ENCODE measurements around the gene HOXC4.
A peak's percentile ranks its signal among the peaks of the same experiment; 100 is the strongest.

The HOXC4 gene

DNA sequence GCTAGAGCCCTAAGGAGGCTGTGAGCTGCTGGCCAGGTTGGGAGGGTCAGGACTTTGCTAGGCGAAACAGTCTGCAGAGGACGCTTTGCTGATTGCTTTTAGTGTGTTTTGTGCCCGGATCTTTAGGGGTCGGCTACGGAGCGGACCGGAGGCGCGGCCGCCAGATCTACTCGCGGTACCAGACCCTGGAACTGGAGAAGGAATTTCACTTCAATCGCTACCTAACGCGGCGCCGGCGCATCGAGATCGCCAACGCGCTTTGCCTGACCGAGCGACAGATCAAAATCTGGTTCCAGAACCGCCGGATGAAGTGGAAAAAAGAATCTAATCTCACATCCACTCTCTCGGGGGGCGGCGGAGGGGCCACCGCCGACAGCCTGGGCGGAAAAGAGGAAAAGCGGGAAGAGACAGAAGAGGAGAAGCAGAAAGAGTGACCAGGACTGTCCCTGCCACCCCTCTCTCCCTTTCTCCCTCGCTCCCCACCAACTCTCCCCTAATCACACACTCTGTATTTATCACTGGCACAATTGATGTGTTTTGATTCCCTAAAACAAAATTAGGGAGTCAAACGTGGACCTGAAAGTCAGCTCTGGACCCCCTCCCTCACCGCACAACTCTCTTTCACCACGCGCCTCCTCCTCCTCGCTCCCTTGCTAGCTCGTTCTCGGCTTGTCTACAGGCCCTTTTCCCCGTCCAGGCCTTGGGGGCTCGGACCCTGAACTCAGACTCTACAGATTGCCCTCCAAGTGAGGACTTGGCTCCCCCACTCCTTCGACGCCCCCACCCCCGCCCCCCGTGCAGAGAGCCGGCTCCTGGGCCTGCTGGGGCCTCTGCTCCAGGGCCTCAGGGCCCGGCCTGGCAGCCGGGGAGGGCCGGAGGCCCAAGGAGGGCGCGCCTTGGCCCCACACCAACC, 23.9 kb upstream of the HOXC4 start:
- DNase-seq = no peak

DNA sequence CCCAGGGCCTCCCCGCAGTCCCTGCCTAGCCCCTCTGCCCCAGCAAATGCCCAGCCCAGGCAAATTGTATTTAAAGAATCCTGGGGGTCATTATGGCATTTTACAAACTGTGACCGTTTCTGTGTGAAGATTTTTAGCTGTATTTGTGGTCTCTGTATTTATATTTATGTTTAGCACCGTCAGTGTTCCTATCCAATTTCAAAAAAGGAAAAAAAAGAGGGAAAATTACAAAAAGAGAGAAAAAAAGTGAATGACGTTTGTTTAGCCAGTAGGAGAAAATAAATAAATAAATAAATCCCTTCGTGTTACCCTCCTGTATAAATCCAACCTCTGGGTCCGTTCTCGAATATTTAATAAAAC, 23.2 kb upstream of the HOXC4 start:
- DNase-seq = no peak

DNA sequence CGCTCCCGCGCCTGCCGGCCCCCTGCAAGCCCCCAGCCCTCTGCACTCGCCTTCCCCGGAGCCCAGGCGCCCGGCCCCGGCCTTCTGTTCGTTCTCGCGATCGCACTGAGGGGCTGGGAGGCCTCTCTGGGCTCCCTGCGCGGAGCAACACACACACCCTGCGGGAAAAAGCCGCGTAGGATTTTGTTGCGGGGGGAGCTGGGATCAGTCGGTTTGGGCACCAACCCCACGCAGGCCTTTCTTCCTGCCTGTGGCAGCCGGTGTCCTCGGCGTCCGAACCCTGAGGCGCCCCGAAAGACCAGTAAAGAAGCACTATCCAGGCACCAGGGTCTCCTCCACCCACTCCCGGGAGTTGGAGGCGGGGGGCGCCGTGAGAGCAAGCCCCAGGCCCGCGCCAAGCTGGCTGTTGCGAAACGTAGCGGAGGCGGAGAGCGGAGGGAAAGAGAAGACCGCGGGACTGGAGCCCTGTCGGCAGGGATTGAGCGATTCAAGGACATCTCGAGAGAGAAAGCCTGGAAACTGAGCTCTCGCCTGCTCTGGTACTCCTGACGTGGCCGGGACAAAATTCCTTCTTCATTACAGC, 22.7 kb upstream of the HOXC4 start:
- DNase-seq = no peak

DNA sequence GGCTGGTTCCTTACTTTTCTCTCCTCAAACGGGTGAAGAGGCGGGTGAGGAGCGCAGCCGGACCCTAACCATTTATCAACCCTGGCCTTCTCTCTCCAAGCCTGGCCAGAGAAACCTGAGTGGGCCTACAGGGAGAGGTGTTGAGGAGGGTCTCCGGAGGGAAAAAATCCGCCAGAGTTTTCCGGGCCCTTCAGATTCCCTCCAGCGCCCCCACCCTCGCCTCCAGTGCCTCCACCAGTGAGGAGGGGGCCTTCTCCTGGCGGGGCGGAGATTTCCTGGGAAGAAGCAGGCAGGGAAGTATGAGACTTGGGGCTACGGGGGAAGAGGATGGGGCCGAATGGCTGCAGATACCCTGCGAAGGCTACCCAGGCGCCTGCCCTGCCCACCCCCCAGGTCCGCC, 22.2 kb upstream of the HOXC4 start:
- no peak for DNase-seq

DNA sequence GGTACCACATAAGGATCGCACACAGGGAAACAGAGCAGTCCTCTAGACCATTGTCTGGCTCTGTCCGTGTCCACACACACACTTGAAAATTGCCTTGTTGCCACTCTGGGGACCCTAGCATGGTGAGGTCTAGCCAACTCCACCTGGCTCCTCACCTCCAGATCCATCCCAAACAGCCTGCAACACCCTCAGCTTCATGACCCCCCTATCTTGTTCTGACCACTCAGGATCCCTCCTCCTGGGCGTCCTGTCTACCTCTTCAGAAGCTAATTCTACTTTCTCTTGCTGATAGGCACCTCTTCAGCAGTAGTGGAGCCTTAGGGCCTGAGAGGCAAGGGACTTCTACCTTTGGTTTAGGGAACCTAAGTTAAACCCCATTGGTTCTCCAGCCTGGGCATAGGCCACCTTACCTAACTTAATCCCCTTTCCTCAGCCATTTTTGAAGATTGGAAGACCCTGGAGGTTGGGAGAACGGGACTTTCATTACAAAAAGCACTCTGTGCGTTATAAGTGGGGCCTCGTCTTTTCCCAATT, 21.5 kb upstream of the HOXC4 start:
- no peak for DNase-seq

DNA sequence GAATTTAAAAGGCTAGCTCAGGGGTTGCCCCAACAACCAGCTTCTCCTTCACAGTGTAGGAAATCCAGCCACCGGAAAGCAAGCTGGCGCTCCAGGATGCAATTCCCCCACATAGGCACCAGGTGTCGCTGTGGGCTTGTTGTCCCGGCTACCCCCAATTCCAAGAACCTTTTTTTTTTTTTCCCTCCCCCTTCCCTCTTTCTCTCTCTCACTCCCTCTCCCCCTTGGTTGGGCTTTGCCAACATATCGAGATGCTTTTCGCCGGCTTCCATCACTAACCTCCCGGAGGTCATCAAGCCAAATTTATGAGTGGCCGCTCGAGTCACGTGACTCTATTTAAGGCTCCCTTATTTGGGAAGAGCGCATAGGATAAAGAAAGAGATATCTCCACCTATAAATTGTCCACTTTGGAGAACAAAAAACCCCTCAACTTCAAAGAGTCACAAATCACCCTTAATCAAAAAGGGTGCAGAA, 21.0 kb upstream of the HOXC4 start, which contains the start of gene HOXC5:
HOXC5 (plus strand) TSS at position 424 of the 474 bp plus-strand sequence. CDS start 73 bp downstream, outside the sequence.
- peak; percentile 49 for DNase-seq

DNA sequence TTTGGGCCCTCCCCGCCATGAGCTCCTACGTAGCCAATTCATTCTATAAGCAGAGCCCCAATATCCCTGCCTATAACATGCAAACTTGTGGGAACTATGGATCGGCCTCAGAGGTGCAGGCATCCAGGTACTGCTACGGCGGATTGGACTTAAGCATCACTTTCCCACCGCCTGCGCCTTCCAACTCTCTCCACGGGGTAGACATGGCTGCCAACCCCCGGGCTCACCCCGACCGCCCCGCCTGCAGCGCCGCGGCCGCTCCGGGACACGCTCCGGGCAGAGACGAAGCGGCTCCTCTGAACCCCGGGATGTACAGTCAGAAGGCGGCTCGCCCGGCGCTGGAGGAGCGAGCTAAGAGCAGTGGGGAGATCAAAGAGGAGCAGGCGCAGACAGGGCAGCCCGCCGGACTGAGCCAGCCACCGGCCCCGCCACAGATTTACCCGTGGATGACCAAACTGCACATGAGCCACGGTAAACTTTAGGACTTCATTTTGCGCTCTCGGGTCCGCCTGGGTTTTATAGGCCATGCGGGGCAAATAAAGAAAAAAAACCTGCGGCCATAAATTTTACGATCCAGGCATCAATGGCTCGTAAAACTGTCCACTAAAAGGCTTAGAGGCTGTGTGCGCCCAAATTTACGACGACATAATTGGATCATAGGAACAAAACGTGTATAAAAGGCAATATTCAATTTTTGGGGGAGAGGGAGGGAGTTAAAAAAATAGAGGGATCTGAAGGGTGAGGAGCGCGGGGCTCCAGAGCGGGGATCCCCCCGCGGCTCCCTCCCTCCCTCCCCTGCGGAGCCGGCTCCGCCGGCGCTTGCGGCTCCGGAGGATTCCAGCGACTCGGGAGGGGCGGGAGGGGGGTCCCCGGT, 20.3 kb upstream of the HOXC4 start:
- no peak for DNase-seq

DNA sequence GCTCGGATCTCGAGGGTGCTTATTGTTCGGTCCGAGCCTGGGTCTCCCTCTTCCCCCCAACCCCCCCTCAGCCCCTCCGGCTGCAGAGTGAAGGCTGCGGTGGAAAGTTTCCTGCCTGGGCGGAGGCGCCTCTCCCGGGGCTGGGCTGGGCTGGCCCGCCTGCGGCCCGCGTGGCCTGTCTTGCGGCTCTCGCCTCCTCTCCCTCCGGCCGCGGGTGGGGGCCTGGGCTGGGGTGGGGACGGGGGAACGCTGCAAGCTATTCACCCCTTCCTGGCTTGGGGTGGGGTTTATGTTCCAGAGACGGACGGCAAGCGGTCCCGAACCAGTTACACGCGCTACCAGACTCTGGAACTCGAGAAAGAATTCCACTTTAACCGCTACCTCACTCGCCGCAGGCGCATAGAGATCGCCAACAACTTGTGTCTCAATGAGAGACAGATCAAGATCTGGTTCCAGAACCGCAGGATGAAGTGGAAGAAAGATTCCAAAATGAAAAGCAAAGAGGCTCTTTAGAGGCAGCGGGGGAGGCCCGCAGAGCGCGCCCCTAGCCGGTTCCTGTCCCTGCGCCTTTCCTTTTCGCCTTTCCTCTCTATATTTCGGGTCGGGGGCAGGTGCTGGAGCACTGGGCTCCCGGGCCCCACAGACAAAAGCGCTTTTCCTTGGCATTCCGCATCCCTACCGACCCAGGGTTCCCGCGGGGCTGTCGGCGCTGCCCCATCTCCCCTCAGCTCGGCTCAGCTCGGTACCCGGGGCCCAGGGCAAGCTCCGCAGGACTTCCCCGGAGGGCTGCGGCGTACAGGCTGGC, 19.5 kb upstream of the HOXC4 start:
- no peak for DNase-seq

DNA sequence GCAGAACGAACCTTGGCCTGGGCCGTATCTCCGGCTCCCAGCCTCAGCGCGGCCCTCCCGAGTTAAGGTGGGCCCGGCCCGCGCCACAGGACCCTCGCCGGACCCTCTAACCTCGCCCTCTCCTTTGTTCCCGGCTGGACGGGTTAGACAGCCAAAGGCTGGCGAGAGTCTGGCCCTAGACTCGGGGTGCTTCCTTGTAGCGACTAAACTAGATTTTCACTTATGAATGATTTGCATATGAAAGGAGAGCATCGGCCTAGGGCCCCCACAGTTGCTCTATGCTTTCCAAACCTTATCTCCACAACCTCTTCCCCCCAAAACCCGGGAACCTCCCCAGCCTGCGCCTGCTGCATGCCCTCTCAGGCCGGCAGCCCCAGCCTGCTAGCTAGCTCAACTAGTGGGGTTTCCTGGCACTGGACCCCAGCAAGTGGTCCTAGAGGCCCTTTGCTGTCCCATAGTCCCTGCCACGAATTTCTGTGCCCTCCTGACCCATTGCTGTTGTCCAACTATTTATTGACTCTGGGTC, 18.8 kb upstream of the HOXC4 start:
- DNase-seq = no peak

DNA sequence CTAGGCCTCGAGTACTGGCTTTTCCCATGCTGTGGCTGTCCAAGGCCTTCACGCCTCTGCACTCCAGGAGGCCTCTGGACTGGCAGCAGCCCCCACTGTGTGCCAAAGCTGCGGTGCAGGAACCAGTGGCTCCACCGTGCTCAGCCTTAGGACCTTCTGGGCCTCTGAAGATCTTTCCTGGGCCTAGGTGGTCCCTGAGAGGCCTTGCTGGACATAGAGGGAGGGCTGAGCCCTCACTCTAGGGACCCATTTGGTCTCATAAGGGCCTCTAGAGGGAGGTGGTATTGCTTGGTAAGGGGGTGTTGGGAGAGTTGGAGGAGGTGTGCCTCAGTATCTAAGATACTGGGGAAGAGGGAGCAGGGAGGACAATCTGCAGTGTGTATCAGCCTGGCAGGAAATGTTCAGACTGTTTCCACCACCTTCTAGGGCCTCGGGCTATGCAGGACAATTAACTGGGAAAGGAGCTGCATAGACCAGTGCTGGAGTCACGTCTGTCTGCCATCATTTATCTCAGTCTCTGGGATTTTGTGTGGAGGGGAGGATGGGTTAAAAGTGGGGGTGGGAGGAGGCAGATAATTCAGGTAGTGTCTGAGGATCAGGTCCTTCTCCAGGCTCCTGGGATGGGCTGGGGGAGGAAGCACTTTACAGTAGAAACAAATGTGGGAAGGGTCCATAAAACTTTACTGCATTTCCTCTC, 17.9 kb upstream of the HOXC4 start:
- no peak for DNase-seq

DNA sequence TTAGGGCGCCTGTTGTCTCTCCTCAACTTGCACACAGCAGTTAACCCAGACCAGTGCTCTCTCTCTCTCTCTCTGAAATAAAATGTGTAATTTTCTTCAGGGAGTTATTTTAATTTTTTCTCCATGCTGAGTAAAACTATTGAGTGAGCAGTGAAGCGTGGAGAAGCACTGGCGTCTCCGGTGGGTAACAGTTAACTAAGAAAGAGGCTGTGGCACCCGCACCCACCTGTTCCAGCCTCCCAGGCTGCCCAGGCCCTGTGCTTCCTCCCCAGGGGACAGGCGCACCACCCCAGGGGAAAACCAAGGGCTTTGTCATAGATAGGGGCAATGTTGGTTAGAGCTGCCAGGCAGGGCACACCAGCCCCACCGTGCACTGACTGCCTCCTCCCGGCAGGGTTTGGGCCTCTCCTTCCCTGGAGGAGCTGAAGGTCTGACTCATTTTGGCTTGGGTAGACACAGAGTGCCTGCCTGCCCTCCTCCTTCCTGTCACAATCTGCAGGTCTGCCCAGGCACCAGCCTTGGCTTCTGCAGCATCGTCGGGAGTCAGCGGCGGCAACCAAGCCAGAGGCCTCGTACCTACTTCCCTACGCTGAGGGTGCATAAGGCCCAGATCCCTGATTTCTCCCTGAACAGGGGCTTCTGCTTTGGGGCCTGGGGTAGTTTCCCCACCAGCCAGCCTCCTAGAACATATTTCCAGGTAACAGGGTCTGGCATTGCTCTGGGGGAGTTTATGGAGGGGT, 16.8 kb upstream of the HOXC4 start:
- DNase-seq = no peak

DNA sequence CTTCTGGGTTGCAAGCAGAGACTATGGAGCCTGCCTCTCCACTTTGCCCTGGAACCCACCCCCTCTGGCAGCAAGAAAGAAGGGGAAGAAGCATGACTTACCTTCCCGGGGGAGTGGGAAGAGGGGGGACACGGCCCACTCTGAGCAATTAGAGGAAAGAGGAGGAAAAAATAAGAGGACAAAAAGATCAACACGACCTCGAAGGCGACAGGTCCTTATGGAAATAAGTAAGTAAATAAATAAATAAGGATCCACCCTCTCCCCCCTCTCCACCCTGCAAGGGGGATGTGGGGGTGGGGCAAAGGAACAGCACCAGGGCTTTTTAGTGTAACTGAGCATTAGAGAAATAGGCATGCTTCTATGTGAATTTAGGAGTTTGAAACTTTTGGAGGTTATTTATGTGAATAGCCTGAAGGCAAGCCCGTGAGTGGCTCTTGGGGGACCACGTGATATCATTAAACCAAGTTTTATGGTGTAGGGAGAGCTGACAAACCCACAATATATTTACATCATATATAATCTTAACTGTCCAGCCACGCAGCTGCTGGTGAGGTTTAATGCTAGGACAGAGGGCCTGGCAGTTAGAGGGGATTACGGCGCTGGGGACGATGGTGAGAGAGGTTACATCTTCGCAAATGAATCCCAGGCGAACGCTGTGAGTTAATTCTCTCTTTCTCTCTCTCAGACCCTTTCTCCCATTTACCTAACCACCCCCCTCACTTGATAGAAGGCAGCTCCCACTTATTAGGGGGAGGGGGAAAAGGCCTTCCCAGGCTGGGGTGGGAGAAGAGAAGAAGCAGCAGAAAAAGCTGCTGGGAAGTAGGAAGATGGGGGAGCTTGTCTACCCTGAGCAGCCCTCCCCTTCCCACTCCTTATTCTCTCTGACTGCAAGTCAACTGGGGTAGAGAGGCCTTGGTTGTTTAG, 16.0 kb upstream of the HOXC4 start:
- DNase-seq = no peak

DNA sequence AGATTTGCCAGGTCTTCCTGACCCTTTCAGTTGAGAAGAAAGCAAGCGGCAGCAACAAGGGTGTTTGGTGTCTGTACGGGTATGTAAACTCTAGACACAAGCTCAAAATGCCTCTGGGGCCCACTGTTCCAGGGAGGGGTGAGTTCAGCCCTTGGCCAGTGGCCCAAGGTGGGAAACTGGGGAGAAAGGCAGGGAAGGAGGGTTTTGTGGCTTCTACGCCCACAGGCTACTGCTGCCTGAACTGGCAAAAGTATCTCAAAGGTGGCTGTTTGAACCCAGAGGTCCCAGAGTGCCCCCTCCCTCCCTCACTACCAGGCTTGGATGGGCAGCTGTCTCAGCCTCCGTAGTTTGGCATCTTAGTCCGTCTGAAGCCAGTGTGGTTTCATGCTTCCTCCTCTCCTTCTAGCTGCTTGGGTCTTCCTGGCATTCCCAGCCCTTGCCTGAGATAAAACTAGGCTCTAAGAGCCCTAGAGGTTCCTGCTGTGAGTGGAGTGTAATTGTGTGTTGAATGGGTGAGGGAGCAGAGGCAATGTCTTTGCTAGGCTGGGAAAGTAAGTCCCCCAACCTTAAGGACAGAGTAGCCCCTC, 15.3 kb upstream of the HOXC4 start:
- no peak for DNase-seq

DNA sequence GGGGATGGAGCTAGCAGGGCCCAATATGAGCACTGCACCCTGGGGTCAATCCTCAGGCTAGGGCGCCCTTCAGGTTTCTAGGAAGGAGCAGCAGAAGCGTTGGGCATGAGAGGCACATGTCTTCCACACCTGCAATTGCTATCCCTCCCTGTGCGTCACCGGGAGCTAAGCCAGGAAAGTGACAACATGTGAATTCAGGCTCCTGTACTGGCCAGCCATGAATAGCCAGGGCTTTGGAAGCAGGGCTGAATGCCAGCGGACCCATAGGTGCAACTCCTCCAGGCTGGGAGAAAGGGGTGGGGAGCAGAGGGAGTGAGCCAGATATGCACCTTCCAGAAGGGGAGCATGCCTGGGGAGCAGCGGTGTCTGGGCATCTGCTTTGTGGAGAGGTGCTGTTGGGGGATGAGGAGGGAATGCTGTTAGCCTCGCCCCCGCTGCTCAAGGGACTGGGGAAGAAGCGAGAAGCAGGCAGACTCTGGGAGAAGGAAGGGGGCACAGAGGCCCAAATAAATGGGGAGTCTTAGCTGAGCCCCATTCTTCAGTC, 14.7 kb upstream of the HOXC4 start:
- DNase-seq = no peak

DNA sequence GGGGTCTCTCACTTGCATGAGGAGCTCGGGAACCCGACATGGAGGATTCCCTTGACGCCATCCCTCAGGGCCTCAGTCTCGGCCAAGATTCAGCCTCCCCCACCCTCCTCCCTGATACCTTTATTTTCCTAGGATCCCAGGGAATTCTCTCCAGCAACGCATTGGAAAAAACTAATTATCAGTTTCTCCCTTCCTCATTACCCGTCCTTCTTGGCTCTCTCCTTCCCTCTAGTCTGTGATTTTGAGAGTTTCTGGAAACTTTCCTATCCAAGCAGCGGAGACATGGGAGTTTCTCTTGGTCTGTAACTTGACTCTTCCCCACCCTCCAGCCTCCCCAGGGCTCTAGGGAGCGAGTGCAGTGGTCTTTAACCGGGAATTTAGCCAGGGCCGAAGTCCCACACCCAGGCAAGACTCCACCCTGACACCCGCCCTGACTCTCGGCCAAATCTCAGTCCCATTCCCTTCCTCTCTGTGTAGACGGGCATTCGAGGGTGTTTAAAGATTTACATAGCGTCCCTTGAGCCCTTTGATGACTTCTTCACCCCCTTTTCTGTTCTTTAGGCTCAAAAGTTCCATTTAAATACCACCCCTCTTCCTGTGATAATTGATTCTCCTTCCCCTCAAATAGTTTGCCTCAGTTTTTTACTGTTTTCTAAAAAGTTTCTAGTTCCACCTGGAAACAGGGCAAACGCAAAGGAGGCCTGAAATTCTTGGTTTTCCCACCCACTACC, 14.1 kb upstream of the HOXC4 start:
- no peak for DNase-seq

DNA sequence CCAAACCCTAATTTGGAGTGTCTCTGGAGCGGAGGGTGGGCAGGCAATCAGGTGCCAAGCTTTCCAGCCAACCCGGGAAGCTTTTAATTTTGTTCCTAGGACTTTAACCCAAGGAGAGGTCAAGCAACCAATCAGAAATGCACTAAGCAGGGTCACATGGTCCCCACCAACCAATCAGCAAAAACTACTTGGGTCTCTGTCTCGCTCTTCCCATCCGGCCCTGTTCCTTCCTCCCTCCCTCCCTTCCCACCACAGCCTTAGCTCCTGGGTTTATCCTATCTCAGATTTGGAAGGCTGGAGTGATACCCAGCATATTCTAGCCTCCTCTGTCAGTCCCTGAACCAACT, 13.5 kb upstream of the HOXC4 start:
- DNase-seq = no peak

DNA sequence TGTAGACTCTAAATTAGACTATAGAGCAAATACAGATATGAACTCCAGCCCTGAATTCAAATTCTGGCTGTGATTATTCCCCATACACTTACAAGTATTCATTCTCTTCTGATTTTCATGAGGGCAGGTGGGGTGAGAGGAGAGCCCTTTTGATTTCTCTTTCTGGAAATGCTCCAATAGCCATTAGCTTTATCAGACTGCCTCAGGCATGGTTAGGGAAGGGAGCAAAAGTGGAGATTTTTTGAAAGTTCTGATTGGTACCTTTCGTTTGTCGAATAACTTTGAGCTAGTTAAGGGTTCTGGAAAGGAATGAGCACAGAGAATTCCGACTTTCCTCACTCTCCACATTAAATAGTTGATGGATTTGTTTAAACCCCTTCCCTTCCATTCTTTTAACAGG, 13.0 kb upstream of the HOXC4 start:
- no peak for DNase-seq

DNA sequence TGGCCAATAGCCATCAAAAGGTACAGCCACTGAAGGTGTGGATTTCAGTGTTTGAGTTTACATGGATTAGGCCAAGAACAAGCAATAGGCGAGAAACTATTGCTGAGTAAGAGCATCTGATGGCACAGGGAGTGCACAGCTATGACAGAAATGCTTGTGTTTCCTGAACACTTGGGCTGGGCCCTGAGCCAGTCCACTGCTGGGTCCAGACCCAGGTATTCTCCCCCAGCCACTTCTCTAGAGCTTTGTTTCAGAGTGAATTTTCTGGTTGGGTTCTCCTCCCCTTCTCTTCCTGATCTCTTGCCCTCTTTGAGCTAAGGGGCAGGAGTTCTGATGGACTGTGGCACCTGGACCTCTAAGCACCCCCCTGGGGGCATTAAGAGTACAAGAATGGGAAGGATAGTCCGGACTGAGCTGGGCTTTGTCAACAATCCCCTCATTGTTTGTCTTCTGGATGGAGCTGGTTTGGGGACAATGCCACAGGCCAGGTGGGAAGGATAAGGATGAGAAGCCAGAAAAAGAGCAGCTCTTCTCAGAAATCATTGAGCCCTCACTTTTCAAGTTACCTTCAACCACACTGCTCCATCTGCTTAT, 12.4 kb upstream of the HOXC4 start:
- DNase-seq = no peak
